BJ (cell line): ENCODE measurements around the gene MRPL9. TPM values are rescaled to one million over a fixed set of nuclear protein-coding genes. Genes with fewer than 3 reads are reported as not detected.
"Not testable (repeated sequence)": the region's sequence is repeated elsewhere in the genome, so short reads cannot be mapped to it uniquely, and the experiment has no call there.

Experiments used
- CTCF ChIA-PET: fragments of 350-600 bp; formaldehyde crosslinking; extraction: SDS; loops from one replicate; lab custom pipeline; 2021; ENCODE audit warnings: antibody characterized with exemption, inconsistent platforms; lab: Yijun Ruan, JAX
- POLR2A ChIA-PET: fragments of 300-600 bp; sonication (Branson Sonifier 250); formaldehyde crosslinking; extraction: SDS; loops from one replicate; lab custom pipeline; 2021; ENCODE audit warnings: antibody characterized with exemption; lab: Charles Lee
- DNase-seq: peaks from one replicate; pipeline ENCODE4 v3.0.0-alpha.2; 2011; ENCODE audit warnings: low read depth
- H3K27me3 ChIP-seq: 2 replicates; pipeline ENCODE4 v1.6.0; 2011; ENCODE audit warnings: low read length; ENCODE audit not compliant: control insufficient read depth, insufficient read depth
- H3K36me3 ChIP-seq: 2 replicates; pipeline ENCODE4 v1.5.1; 2011; ENCODE audit warnings: low read length; ENCODE audit not compliant: control insufficient read depth, insufficient read depth
- H3K4me3 ChIP-seq: 2 replicates; pipeline ENCODE4 v1.5.1; 2011; ENCODE audit warnings: low read depth, mild to moderate bottlenecking, control low read depth, low read length
- polyA plus RNA-seq: library from polyadenylated mRNA; depleted of rRNA; stranded (reverse); fragments of >200 nt; gene quantifications from 2 replicates; pipeline ENCODE4 v1.2.3, GENCODE V29; 2011
- TF ChIP-seq, protein P1 (sequence below): IDR thresholded peaks from 2 replicates; pipeline ENCODE4 v1.5.1; 2011; ENCODE audit warnings: low read depth, mild to moderate bottlenecking, control low read depth, inconsistent platforms, low read length, moderate library complexity; ENCODE audit not compliant: insufficient read depth

Gene MRPL9
- polyA plus RNA-seq, 1 experiment, result 89.6 TPM

DNA sequence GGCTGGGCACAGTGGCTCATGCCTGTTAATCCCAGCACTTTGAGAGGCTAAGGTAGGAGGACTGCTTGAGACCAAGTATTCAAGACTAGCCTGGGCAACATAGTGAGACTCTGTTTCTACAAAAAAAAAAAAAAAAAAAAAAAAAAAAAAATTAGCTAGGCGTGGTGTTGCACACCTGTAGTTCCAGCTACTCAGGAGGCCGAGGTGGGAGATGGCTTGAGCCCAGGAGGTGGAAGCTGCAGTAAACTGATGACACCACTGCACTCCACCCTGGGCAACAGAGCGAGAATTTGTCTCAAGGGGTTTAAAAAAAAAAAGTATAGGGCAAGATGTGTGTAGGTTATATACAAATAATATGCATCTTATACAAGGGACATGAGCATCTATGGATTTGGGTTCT is 24.4 kb upstream of the MRPL9 start:
- no peak for DNase-seq
- Histone ChIP-seq H3K36me3 (no peaks in the 10 kb centered on the region), H3K27me3 (peaks cover 3% of the 10 kb centered on the region; the same call in 1 of the 2 replicates), H3K4me3 (no peak overlapping the region)
- ChIA-PET CTCF (no interaction called here), POLR2A (no interaction called here)
- TF ChIP-seq, protein P1, sequence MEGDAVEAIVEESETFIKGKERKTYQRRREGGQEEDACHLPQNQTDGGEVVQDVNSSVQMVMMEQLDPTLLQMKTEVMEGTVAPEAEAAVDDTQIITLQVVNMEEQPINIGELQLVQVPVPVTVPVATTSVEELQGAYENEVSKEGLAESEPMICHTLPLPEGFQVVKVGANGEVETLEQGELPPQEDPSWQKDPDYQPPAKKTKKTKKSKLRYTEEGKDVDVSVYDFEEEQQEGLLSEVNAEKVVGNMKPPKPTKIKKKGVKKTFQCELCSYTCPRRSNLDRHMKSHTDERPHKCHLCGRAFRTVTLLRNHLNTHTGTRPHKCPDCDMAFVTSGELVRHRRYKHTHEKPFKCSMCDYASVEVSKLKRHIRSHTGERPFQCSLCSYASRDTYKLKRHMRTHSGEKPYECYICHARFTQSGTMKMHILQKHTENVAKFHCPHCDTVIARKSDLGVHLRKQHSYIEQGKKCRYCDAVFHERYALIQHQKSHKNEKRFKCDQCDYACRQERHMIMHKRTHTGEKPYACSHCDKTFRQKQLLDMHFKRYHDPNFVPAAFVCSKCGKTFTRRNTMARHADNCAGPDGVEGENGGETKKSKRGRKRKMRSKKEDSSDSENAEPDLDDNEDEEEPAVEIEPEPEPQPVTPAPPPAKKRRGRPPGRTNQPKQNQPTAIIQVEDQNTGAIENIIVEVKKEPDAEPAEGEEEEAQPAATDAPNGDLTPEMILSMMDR, result no peak

DNA sequence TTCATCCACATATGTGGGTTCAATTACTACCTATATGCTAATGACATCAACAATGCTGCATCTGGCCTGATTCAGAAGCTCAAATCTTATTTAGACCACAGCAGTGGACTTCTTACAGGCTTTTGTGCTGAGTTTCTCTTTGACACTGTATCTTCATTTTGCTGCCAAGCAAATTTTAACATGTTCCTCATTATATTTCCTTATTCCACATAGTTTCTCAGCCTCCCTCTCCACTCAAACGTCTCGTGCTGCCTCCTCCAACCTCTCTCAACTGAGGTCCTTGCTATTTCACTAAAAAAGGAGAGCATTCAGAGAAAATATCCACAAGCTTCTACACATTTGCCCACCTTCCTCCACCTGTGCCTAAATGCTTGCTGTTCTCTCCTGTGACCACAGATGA is 20.5 kb upstream of the MRPL9 start:
- H3K4me3 ChIP-seq, result no peak overlapping the region
- CTCF ChIA-PET, result no interaction called here
- no peak for DNase-seq
- TF ChIP-seq, protein P1, result no peak
- no peaks in the 10 kb centered on the region for H3K36me3 ChIP-seq
- POLR2A ChIA-PET, result no interaction called here
- H3K27me3 ChIP-seq, result peaks cover 3% of the 10 kb centered on the region; the same call in 1 of the 2 replicates

DNA sequence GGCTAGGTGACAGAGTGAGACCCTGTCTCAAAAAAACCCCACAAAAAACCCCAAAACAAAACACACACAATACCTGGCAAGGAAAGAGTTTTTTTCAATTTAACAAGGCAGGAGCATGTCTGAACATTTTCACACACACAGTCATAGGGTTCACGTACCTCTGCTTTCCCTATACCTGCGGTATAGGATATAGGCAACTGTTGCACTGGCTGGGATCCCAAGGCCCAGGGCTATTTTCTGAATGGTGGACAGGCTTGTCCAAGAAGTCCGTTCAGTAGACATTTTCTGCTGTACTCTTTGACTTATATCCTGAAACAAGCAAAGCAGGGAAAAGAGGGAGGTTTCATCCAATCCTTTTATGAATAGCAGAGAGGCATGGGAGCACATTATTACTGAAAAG is 19.4 kb upstream of the MRPL9 start:
- ChIA-PET POLR2A (no interaction called here), CTCF (no interaction called here)
- no peaks in the 10 kb centered on the region for H3K36me3 ChIP-seq
- no peak overlapping the region for H3K4me3 ChIP-seq
- H3K27me3 ChIP-seq, result peaks cover 3% of the 10 kb centered on the region; the same call in 1 of the 2 replicates
- no peak for DNase-seq
- TF ChIP-seq, protein P1, result no peak

DNA sequence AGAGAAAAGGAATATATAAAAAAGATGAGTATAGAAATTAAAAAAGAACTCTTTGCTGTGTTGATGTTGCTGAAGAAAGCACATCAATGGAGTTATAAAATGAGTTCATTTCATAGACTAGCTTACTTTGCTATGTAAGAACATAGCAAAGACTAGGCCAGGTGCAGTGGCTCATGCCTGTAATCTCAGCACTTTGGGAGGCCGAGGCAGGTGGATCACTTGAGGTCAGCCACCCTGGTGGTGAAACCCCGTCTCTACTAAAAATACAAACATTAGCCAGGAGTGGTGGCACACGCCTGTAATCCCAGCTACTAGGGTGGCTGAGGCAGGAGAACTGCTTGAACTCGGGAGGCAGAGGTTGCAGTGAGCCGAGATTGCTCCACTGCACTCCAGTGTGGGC is 18.7 kb upstream of the MRPL9 start:
- H3K36me3 ChIP-seq, POLR2A ChIA-PET, H3K4me3 ChIP-seq, H3K27me3 ChIP-seq, DNase-seq, CTCF ChIA-PET: not testable (repeated sequence)

DNA sequence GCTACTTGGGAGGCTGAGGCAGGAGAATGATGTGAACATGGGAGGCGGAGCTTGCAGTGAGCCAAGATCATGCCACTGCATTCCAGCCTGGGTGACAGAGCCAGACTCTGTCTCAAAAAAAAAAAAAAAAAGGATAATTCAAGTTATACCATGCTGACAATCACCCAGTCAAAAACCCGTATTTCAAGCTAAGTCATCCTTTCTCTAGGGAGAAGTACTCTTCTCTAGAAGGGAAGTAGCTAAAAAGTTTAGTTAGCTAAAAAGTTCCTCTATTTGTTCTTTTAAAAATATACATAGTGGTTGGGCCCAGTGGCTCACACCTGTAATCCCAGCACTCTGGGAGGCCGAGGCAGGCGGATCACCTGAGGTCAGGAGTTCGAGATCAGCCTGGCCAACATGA is 17.4 kb upstream of the MRPL9 start:
- not testable (repeated sequence) for H3K27me3 ChIP-seq, H3K4me3 ChIP-seq, DNase-seq, H3K36me3 ChIP-seq
- ChIA-PET CTCF (interaction anchor here (1.0 kb wide), 1 partner anchor 9 kb away, joined by 3 read pairs; the partner anchor contains the start of gene TDRKH), POLR2A (interaction anchor here (0.7 kb wide), 1 partner anchor 286 kb away, joined by 8 read pairs; no protein-coding TSS in a partner anchor)

DNA sequence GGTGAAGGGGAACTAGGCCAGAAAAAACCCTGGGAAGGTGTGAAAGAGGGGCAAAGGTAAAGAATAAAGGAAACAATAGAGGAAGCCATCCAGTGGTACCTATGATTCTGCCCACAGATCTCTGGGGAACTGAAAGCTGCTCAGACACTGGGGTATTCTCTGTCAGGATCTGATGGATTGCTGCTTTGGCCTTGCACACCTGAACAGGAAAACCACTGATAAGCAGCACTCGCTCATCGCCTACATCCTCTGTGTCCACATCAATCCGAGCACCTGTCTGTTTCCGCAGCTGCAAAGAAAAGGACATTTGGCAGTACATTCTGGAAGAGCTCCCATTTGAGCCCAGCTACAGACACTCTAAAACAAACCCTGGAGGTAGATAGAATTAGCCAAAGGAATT is 16.6 kb upstream of the MRPL9 start:
- H3K4me3 ChIP-seq, result no peak overlapping the region
- TF ChIP-seq, protein P1, result no peak
- H3K36me3 ChIP-seq, result no peaks in the 10 kb centered on the region
- peaks cover 3% of the 10 kb centered on the region; the same call in 1 of the 2 replicates for H3K27me3 ChIP-seq
- ChIA-PET POLR2A (no interaction called here), CTCF (interaction anchor here (0.8 to 1.0 kb wide), 2 partner anchors 10 to 22 kb away, joined by 3 read pairs; partner anchors contain the start of gene TDRKH)
- DNase-seq, result no peak
